Gastrocnemius medialis (tissue), 4 donors: ENCODE data around the gene PPP1R12A. TPM values are rescaled to one million over a fixed set of nuclear protein-coding genes. Genes with fewer than 3 reads are reported as not detected.
"Not testable (repeated sequence)": the region's sequence is repeated elsewhere in the genome, so short reads cannot be mapped to it uniquely, and the experiment has no call there.

Source experiments
- ATAC-seq, 2 donors: fragments of 150-250 bp; one replicate each; pipeline ENCODE4 v1.9.1; 2016
- DNase-seq, 2 donors: peaks; one replicate each; pipeline ENCODE4 v3.0.0-alpha.2; 2019
- H3K27ac ChIP-seq, 4 donors: fragments of 200-600 bp; sonication (generic); 1 replicate in 1 of 4; 2 replicates in 3 of 4; pipeline ENCODE4 v1.5.1; 2016 to 2018; ENCODE audit warnings: mild to moderate bottlenecking in 2 of 4, moderate library complexity in 1 of 4
- H3K27me3 ChIP-seq, 3 donors: fragments of 200-600 bp; sonication (generic) in 2 of 3; 1 replicate in 1 of 3; 2 replicates in 2 of 3; pipeline versions ENCODE4 v1.5.1 to v1.6.0; 2016 to 2019; ENCODE audit warnings: mild to moderate bottlenecking in 1 of 3, moderate library complexity in 1 of 3
- H3K36me3 ChIP-seq, 2 donors: fragments of 200-600 bp; sonication (generic) in 1 of 2; one replicate each; pipeline ENCODE4 v1.5.1; 2017 to 2018
- H3K4me1 ChIP-seq, 2 donors: fragments of 200-600 bp; sonication (generic) in 1 of 2; one replicate each; pipeline ENCODE4 v1.5.1; 2016 to 2017; ENCODE audit warnings: mild to moderate bottlenecking in 2 of 2
- H3K4me3 ChIP-seq, 4 donors: fragments of 200-600 bp; sonication (generic) in 3 of 4; 1 replicate in 1 of 4; 2 replicates in 3 of 4; pipeline ENCODE4 v1.5.1; 2016 to 2019; ENCODE audit warnings: mild to moderate bottlenecking in 2 of 4
- H3K9me3 ChIP-seq, 3 donors: fragments of 200-600 bp; sonication (generic) in 2 of 3; 1 replicate in 1 of 3; 2 replicates in 2 of 3; pipeline ENCODE4 v1.5.1; 2016 to 2019
- CTCF ChIP-seq, 5 experiments: fragments of 450-650 bp in 3 of 5; fragments of 200-600 bp in 2 of 5; sonication (generic) in 2 of 5; IDR thresholded peaks in 4 of 5; conservative IDR thresholded peaks in 1 of 5; 1 replicate in 4 of 5; 2 replicates in 1 of 5; pipeline ENCODE4 v1.5.1; 2016 to 2019; ENCODE audit warnings: antibody characterized with exemption in 5 of 5, mild to moderate bottlenecking in 3 of 5, moderate library complexity in 3 of 5
- POLR2A ChIP-seq, 2 donors: fragments of 450-650 bp; IDR thresholded peaks; one replicate each; pipeline ENCODE4 v1.6.1; 2017; ENCODE audit warnings: antibody characterized with exemption in 2 of 2, mild to moderate bottlenecking in 2 of 2, moderate library complexity in 2 of 2
- in situ Hi-C, 4 donors: fragments of 200-750 bp; cut with MboI; loops; one replicate each; pipeline versions ENCODE4 v1.15.0 to v1.8.0; 2017; ENCODE audit warnings: low sequenced_read_pairs in 4 of 4
- intact Hi-C: fragments of 100-400 bp; cut with DNase I; formaldehyde crosslinking; loops from one replicate; pipeline ENCODE4 v1.15.1; 2023; ENCODE audit warnings: low total_unique reads
- total RNA-seq, 4 donors: library from RNA; depleted of rRNA; stranded (reverse); fragments of >200 nt; gene quantifications; one replicate each; pipeline versions ENCODE4 v1.1.0 to v1.2.3, GENCODE V29; 2016

Gene PPP1R12A
- total RNA-seq, 4 donors from 2014 or later = 38.0 to 65.7 (median 47.2) TPM

DNA sequence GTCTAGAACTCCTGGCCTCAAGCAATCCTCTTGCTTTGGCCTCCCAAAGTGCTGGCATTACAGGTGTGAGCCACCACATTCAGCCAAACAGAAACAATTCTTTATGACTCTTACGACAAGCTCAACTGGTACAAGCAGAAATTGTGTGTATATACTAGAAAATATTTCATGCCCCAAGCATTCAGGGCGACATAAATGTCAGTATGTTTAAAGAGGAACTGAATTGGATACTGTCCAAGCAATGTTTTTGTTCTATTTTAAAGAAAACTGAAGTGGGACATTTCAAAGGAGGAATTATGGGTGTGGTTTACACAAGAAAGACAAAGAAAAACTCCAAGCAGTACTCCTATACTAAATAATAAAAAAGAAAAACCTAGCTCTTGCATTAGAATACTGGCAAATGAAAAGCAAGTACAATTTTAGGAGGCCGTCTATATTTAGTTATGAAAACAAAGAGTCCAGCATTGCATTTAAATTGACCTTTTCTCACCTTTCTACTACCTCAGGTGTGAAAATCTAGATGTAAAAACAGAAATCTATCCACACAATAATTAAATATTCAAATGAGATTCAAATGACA lies 48.9 kb downstream of the PPP1R12A start:
- no peak overlapping the region for H3K4me3 ChIP-seq
- no peaks in the 10 kb centered on the region for H3K36me3 ChIP-seq
- peaks cover 47 to 62% of the 10 kb centered on the region in 2 donors for H3K4me1 ChIP-seq
- H3K9me3 ChIP-seq = no peaks in the 10 kb centered on the region
- ATAC-seq = no peak
- DNase-seq = no peak
- in situ Hi-C loops = loop anchor here in 1 of 4 donors (25.0 kb wide), 1 partner anchor 301 kb away; no protein-coding TSS in a partner anchor
- H3K27ac ChIP-seq = no peak overlapping the region
- intact Hi-C loops = loop anchor here (2.0 to 10.0 kb wide), 2 partner anchors 301 to 389 kb away; no protein-coding TSS in a partner anchor
- no peaks in the 10 kb centered on the region for H3K27me3 ChIP-seq
- no peak for TF ChIP-seq POLR2A (IDR thresholded peaks at IDR 0.05)
- TF ChIP-seq CTCF (IDR thresholded peaks at IDR 0.05 in 4 of 5, conservative IDR thresholded peaks at IDR 0.05 in 1 of 5) = no peak

GRCh38 chr12:79884401-79885006 lies 50.4 kb downstream of the PPP1R12A start:
- DNase-seq = no peak
- Histone ChIP-seq H3K4me1 (peaks cover 47 to 64% of the 10 kb centered on the region in 2 donors), H3K4me3 (no peak overlapping the region), H3K36me3 (no peaks in the 10 kb centered on the region), H3K9me3 (no peaks in the 10 kb centered on the region), H3K27ac (no peak overlapping the region), H3K27me3 (no peaks in the 10 kb centered on the region)
- TF ChIP-seq POLR2A (IDR thresholded peaks at IDR 0.05) (no peak), CTCF (IDR thresholded peaks at IDR 0.05 in 4 of 5, conservative IDR thresholded peaks at IDR 0.05 in 1 of 5) (no peak)
- in situ Hi-C loops = loop anchor here in 1 of 4 donors (25.0 kb wide), 1 partner anchor 303 kb away; no protein-coding TSS in a partner anchor
- no peak for ATAC-seq
- intact Hi-C loops = loop anchor here (10.0 kb wide), 1 partner anchor 390 kb away; no protein-coding TSS in a partner anchor

DNA sequence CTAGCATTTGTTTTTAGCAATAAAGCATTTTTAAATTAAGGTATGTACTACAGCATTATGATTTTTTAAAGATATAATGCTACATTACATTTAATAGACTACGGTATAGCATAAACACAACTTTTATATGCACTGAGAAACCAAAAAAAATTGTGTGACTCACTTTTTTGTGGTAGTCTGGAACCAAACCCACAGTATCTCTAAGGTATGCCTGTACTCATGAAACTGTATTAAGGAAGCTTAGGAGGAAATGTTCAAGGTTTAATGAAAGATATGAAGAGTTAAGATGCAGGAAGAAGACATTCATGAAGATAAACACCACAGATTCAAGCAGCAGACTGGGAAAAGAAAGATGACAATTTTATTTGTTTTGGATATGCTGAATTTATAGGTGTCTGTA lies 51.7 kb downstream of the PPP1R12A start:
- H3K4me3 ChIP-seq = no peak overlapping the region
- peaks cover 47 to 61% of the 10 kb centered on the region in 2 donors for H3K4me1 ChIP-seq
- intact Hi-C loops (loop anchor here (10.0 kb wide), 1 partner anchor 392 kb away; no protein-coding TSS in a partner anchor), in situ Hi-C loops (loop anchor here in 1 of 4 donors (25.0 kb wide), 1 partner anchor 304 kb away; no protein-coding TSS in a partner anchor)
- ATAC-seq (no peak), DNase-seq (no peak)
- H3K27me3 ChIP-seq = no peaks in the 10 kb centered on the region
- TF ChIP-seq CTCF (IDR thresholded peaks at IDR 0.05 in 4 of 5, conservative IDR thresholded peaks at IDR 0.05 in 1 of 5) (no peak), POLR2A (IDR thresholded peaks at IDR 0.05) (no peak)
- H3K9me3 ChIP-seq = no peaks in the 10 kb centered on the region
- H3K36me3 ChIP-seq = no peaks in the 10 kb centered on the region
- H3K27ac ChIP-seq = no peak overlapping the region

GRCh38 chr12:79881351-79881750 lies 53.5 kb downstream of the PPP1R12A start:
- in situ Hi-C loops = loop anchor here in 1 of 4 donors (25.0 kb wide), 1 partner anchor 306 kb away; no protein-coding TSS in a partner anchor
- H3K4me1 ChIP-seq = peaks cover 40 to 45% of the 10 kb centered on the region in 2 donors
- H3K27ac ChIP-seq = no peak overlapping the region
- H3K4me3 ChIP-seq = no peak overlapping the region
- H3K36me3 ChIP-seq = no peaks in the 10 kb centered on the region
- DNase-seq (no peak), ATAC-seq (no peak)
- H3K9me3 ChIP-seq = no peaks in the 10 kb centered on the region
- H3K27me3 ChIP-seq = no peaks in the 10 kb centered on the region
- intact Hi-C loops = loop anchor here (10.0 kb wide), 1 partner anchor 393 kb away; no protein-coding TSS in a partner anchor
- TF ChIP-seq POLR2A (IDR thresholded peaks at IDR 0.05) = no peak
- TF ChIP-seq CTCF (IDR thresholded peaks at IDR 0.05 in 4 of 5, conservative IDR thresholded peaks at IDR 0.05 in 1 of 5) = no peak

DNA sequence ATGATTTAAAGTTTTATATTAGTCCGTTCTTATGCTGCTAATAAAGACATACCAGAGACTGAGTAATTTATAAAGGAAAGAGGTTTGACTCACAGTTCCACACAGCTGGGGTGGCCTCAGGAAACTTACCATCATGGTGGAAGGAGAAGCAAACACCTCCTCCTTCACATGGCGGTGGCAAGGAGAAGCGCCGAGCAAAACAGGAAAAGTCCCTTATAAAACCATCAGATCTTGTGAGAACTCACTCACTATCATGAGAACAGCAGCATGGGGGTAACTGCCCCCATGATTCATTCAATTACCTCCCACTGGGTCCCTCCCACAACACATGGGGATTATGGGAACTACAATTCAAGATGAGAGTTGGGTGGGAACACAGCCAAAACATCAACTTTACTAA lies 56.4 kb downstream of the PPP1R12A start:
- H3K27me3 ChIP-seq, H3K27ac ChIP-seq, H3K36me3 ChIP-seq, DNase-seq, H3K9me3 ChIP-seq, H3K4me3 ChIP-seq, ATAC-seq, intact Hi-C loops: not testable (repeated sequence)
- H3K4me1 ChIP-seq = peaks cover 22 to 24% of the 10 kb centered on the region in 2 donors
- in situ Hi-C loops = loop anchor here in 1 of 4 donors (25.0 kb wide), 1 partner anchor 309 kb away; no protein-coding TSS in a partner anchor
